ENCODE measurements around the gene XRCC2.
"Not testable (repeated sequence)": the region's sequence is repeated elsewhere in the genome, so short reads cannot be mapped to it uniquely, and the experiment has no call there.

Gene XRCC2

GRCh38 chr7:152664636-152665035, 11.3 kb downstream of the XRCC2 start:
- no peak for DNase-seq (ENCODE audit: low read depth in 2 of 2)

- DNase-seq (ENCODE audit: low read depth in 2 of 2), result no peak
Measured at GRCh38 chr7:152663931-152664330, 12.0 kb downstream of the XRCC2 start.

GRCh38 chr7:152663148-152663740, 12.7 kb downstream of the XRCC2 start:
- no peak for DNase-seq (ENCODE audit: low read depth in 2 of 2)

- no peak for DNase-seq (ENCODE audit: low read depth in 2 of 2)
Measured at GRCh38 chr7:152661479-152661878, 14.5 kb downstream of the XRCC2 start.

GRCh38 chr7:152660021-152660420, 15.9 kb downstream of the XRCC2 start:
- DNase-seq (ENCODE audit: low read depth in 2 of 2), result no peak

- DNase-seq (ENCODE audit: low read depth in 2 of 2), result no peak
Measured at GRCh38 chr7:152654971-152655370, 21.0 kb downstream of the XRCC2 start.

GRCh38 chr7:152649220-152649619, 26.7 kb downstream of the XRCC2 start:
- no peak for DNase-seq (ENCODE audit: low read depth in 2 of 2)

GRCh38 chr7:152647009-152647408, 28.9 kb downstream of the XRCC2 start:
- DNase-seq (ENCODE audit: low read depth in 2 of 2), result no peak

GRCh38 chr7:152646579-152646978, 29.4 kb downstream of the XRCC2 start:
- DNase-seq (ENCODE audit: low read depth in 2 of 2), result not testable (repeated sequence)

- DNase-seq (ENCODE audit: low read depth in 2 of 2), result no peak
Measured at GRCh38 chr7:152643979-152644559, 31.9 kb downstream of the XRCC2 start.

- no peak for DNase-seq (ENCODE audit: low read depth in 2 of 2)
Measured at GRCh38 chr7:152641384-152641783, 34.6 kb downstream of the XRCC2 start.

GRCh38 chr7:152640829-152641228, 35.1 kb downstream of the XRCC2 start:
- no peak for DNase-seq (ENCODE audit: low read depth in 2 of 2)

- DNase-seq (ENCODE audit: low read depth in 2 of 2), result no peak
Measured at GRCh38 chr7:152637920-152638580, 37.9 kb downstream of the XRCC2 start.

- no peak for DNase-seq (ENCODE audit: low read depth in 2 of 2)
Measured at GRCh38 chr7:152637161-152637560, 38.8 kb downstream of the XRCC2 start.

- DNase-seq (ENCODE audit: low read depth in 2 of 2), result no peak
Measured at GRCh38 chr7:152636441-152636840, 39.5 kb downstream of the XRCC2 start.

- DNase-seq (ENCODE audit: low read depth in 2 of 2), result no peak
Measured at GRCh38 chr7:152633504-152633903, 42.4 kb downstream of the XRCC2 start.

GRCh38 chr7:152633072-152633471, 42.9 kb downstream of the XRCC2 start:
- DNase-seq (ENCODE audit: low read depth in 2 of 2), result no peak

- DNase-seq (ENCODE audit: low read depth in 2 of 2), result not testable (repeated sequence)
Measured at GRCh38 chr7:152628772-152629171, 47.2 kb downstream of the XRCC2 start.

- no peak for DNase-seq (ENCODE audit: low read depth in 2 of 2)
Measured at GRCh38 chr7:152624228-152624627, 51.7 kb downstream of the XRCC2 start.

GRCh38 chr7:152621426-152621825, 54.5 kb downstream of the XRCC2 start:
- DNase-seq (ENCODE audit: low read depth in 2 of 2), result no peak

- no peak for DNase-seq (ENCODE audit: low read depth in 2 of 2)
Measured at GRCh38 chr7:152619027-152619739, 56.8 kb downstream of the XRCC2 start.

- no peak for DNase-seq (ENCODE audit: low read depth in 2 of 2)
Measured at GRCh38 chr7:152618427-152618826, 57.5 kb downstream of the XRCC2 start.

GRCh38 chr7:152617056-152617455, 58.9 kb downstream of the XRCC2 start:
- DNase-seq (ENCODE audit: low read depth in 2 of 2), result no peak
